ENCODE data around the gene SIN3A.
"Not testable (repeated sequence)": the region's sequence is repeated elsewhere in the genome, so short reads cannot be mapped to it uniquely, and the experiment has no call there.

SIN3A gene

DNA sequence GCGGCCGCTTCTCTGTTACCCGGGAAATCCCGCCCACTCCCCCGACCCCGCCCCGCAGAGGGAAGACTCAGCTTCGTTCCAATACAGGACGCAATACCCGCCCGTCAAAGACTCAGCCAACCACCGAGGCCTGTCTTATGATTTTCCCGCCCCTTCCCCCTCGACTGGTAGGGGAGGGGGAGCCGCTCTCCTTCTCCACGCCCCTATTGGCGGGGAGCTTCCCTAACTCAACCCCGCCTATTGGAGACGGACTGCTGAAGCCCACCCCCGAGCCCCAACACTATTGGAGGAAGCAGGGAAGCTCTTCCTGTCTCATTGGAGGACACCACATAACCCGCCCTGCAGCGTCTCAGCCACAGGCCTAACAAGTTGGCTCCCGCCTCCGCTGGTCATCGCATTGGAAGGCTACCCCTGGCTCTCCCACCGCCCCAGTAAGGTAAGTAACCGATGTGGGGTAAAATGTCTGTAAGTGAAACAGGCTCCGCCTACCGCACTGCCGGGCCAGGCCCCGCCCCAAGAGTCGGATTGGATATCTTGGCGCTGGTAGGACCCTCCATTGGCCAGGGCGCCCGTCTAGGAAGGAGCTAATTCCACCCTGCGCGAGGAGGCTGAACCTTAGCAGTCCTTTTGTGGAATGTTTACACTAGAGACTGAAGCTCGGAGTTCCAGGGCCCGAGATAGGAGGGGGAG is at the start of gene SIN3A:
Gene SIN3A (minus strand): TSS at position 17 of the 690 bp plus-strand sequence. CDS start 21,315 bp downstream, outside the sequence.
- peak; percentile 99 for FAIRE-seq

DNA sequence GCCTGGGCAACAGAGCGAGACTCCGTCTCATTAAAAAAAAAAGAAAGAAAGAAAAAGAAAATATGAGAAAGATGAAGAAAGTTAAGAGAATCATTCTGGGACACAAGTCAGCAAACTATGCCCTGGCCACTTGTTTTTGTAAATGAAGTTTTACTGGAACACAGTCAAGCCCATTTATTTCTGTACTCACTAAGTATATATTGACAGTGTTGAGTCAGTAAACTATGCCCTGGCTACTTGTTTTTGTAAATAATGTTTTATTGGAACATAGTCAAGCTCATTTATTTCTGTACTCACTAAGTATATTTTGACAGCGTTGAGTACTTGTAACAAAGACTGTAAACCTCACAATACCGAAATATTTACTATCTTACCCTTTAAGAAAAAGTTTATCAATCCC is 42.2 kb upstream of the SIN3A start:
- no peak for FAIRE-seq

GRCh38 chr15:75483961-75484360 is 32.5 kb upstream of the SIN3A start:
- FAIRE-seq = no peak

DNA sequence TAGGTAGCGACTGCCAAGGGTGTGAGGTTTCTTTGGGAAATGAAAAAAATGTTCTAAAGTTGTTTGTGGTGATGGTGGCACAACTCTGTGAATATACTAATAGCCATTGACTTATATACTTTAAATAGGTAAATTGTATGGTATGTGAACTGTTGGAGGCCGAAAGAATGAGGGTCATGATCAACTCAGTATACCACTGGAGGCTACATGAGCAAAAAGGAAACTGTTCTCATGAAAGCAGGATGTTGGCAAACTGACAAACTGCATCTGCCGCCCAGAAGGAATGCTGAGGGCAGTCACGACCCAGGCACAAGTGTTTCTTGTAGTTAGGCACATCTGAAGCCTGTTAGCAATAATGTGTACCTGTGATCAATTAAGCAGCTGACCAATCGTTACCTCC is 32.1 kb upstream of the SIN3A start:
- not testable (repeated sequence) for FAIRE-seq

- no peak for FAIRE-seq
Measured at GRCh38 chr15:75483106-75483505, 31.6 kb upstream of the SIN3A start.

- not testable (repeated sequence) for FAIRE-seq
Measured at GRCh38 chr15:75480463-75480862, 29.0 kb upstream of the SIN3A start.

DNA sequence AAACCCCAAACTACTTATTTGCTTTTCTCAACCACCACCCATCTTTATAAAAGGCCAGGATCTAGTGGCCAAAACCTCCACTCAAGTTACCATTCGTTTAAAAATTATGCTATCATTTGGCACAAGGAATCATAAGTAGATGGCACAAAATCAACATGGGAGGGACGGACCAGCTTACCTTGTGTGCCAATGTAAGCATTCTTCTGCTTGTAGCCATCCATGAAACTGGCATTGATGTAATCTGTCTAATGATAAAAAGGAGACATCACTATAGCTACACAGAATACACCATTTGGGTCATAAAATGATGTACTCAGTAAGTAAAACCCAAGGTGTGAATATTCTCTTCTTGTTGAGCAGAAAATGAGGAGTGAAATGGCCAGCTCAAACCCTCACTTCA is 28.2 kb upstream of the SIN3A start:
- FAIRE-seq = no peak

- not testable (repeated sequence) for FAIRE-seq
Measured at GRCh38 chr15:75477094-75477493, 25.6 kb upstream of the SIN3A start.

DNA sequence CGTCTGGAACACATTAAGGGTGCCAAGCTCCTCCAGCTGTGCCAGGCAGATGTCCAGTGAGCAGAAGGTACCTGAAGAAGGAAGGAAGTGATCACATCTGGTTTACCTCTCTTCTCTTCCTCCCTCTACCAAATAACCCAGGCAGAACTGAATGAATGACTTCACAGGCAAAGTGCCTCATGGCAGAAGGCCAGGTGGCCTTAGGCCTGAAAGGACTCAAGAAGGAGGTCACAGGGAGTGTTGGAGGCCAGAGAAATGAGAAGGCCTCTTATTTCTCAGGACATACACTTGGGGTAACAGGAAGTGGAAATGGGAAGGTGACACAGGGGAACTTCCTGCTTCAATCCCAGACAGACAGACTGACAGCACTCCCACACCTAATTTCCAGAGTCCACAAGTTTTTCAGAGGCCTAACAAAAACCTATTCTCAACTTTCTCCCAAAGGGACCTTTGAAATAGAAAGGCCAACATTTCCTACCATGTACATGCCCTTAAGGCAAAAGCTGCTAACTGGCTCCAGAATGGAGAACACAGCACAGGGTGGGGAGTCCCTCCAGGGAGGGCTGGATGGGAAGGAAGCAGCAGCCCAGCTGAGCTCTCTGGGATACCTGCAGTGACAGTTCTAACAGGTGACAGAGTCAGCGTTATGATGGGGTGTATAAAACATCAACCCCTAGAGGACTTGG is 17.6 kb upstream of the SIN3A start:
- no peak for FAIRE-seq

- no peak for FAIRE-seq
Measured at GRCh38 chr15:75460646-75461045, 9.2 kb upstream of the SIN3A start.

- no peak for FAIRE-seq
Measured at GRCh38 chr15:75459581-75459980, 8.1 kb upstream of the SIN3A start.

DNA sequence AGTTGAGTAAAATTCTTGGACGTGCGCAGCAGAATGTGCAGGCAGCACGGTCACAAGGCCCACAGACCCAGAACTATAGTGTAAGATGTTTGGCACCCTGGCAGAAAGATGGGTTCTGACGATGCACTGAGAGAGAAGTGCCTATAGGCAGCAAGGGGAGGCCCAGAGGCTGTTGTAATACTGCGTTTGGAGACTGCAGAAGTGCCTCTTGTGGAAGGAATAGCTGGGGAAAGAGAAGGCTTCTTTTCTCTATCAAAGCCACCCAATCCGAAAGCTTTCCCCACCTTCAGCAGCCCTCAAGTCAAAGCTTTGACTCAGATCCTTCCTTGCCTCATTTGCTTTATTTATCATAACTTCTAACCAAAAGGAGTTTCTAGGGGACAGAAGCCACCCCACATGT is 5.2 kb upstream of the SIN3A start:
- FAIRE-seq = no peak

DNA sequence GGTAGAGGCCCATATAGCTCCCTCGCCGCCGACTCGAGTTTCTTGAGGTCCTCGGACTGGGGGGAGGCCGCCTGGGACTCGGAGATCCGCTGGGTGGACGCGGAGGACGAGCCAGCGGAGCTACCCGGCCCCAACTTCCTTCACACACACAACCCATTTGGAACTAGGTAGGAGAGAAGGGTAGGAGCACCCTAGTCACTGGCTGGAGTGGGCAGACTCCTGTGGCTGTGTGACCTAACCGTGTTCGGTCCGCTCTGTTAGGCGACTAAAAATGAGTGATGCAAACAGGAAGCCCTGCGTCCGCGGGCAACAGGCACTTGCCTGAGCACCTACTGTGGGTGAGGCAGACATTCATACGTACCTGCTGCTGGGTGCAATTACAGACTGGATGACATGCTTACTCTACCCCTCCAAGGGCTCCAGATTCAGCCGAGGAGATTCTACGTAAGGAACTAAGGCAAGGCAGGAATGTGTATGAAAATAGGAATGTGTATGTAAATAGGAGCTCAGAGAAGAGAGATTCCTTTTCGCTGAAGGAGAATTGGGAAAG is 4.6 kb upstream of the SIN3A start:
- no peak for FAIRE-seq

- FAIRE-seq = no peak
Measured at GRCh38 chr15:75455424-75455981, 4.0 kb upstream of the SIN3A start.

DNA sequence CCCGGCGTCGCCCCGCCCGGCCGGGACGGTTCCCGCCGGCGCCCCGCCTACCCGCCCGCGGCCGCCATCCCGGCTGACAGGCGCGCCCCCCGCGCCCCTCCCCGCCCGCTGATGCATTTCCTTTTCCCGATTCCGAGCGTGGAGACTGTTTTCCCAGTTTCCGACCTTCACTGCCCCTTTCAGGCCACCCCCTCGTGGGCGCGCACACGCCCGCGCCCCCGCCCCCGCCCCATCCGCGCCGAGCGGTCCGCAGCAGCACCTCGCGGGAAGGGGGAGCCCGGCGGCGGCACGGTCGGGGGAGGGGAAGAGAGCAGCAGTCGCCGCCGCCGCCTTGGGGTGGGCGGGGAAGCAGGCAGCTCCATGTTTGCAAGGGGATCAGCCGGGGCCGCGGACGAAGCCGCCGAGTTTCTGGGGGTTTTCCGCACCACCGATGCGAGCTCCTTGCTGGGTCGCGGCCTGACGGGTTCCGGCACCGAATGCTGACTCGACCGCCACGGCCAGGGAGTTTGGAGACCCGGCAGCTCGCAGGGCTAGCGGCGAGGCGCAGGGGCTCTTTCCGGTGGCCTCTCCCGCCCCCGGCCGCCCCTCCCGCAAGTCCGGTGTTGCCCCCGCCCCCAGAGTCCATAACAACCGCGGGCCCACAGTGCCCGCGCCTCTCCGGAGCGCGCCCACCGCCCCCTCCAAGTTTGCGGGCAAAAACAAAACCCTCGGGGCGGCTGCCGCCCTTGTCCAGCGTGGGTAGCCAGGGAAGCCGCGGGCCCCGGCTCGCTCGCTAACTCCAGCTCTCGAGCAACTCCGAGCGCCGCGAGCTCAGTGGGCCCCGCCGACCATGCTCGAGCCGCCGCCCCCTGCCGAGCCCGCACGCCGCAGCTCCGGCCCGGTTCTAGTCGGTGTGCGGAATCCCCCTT is 3.2 kb upstream of the SIN3A start:
- FAIRE-seq = no peak

GRCh38 chr15:75453703-75454470 is 2.4 kb upstream of the SIN3A start:
- peak; percentile 99 for FAIRE-seq

- FAIRE-seq = no peak
Measured at GRCh38 chr15:75452865-75453702, 1.6 kb upstream of the SIN3A start.

DNA sequence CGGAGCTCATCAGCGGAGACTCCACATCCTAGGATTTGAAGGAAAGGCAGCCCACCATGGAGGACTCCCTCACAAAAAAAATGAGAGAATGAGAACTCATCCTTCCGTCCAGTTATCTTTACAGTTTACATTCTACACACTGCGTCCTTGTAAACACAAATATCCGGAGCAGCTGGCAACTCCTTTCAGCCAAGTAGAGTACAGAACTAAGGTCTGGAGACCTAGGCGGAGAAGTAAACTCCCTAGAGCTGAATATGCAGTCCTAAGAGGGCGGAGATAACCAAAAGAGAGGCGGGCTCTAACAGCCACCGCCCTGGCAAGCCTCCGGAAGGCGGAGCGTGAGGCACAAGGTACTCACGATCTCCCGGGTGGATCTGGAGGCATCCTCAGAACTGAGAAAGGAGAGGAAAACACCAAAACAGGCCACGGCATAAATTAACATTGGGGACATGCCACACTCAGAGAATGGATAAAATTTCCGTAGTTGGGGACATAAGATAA is 924 bp upstream of the SIN3A start:
- peak; percentile 85 for FAIRE-seq

DNA sequence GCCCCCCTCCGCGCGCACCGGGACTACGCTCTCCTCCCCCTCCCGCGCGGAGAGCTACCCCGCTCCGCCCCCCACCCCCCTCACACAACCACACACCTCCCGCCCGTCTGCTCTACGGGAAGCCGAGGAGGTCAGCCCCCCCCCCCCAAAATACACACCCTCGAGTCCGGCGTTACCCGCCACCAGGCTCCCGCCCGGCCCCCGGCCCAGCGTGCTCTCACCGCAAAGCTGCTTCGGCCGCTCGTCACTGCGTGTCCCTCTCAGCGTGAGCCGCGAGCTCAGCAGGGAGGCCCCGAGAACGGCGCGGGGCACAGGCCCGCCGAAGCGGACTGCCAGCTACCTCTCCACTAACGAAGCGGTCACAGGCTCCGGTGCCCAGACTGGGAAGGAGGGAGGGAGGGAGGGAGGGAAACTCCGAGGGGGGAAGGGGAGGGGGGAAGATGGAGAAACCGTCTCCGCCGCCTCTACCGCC is 252 bp downstream of the SIN3A start:
- FAIRE-seq = no peak

DNA sequence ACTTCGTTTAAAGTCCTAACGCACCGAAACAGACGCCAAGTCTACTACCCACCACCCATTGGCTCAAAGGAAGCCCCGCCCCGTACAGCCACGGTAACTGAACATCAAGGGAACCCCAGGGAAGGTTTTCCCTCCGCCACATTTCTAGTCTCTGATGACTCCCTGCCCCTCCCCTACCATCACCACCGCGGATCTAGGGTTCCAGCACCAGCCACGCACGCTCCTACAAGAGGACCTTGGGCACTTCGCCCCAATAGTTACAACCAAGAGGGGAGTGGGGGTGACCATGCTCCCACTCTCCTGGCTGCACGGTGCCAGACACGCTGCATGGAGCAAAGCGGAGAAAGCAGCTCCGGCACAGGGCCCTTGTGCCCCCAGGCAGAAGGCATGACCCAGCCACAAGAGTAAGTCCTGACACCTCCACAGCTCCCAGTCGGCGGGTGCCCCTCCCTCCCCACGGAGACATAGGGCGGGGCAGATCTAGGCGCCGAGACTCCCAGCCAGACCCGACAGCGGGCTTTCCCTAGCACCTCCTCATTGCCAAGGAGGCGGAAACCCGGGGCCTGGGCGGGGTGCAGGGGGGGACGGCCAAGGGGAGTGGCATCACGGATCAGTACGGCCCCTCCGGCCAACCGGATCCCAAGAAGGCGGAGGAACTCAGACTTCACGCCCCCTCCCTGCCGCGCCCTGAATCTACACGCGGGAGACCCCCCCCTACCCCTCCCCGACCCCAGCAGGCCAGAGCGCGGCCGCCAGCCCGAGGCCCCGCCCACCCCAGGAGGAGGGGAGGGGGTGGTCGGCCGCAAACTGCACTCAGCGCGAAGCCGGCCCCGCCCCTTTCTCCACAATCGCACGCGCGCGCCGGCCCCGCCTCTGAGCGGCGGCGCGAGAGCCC is 936 bp downstream of the SIN3A start:
- FAIRE-seq = peak; percentile 92

All from A204.1 (cell line).